Fibroblast of villous mesenchyme (primary cell): ENCODE data around the gene IQGAP2. TPM values are rescaled to one million over a fixed set of nuclear protein-coding genes. Genes with fewer than 3 reads are reported as not detected.

Experiments used
- DNase-seq: peaks from one replicate; pipeline ENCODE4 v3.0.0-alpha.2; 2010; ENCODE audit warnings: low read depth
- H3K4me3 ChIP-seq: 2 replicates; pipeline ENCODE4 v1.5.1; 2011; ENCODE audit warnings: low read depth, mild to moderate bottlenecking, low read length
- total RNA-seq: library from RNA; depleted of rRNA; stranded (reverse); fragments of >200 nt; gene quantifications from 2 replicates; pipeline ENCODE4 v1.2.3, GENCODE V29; 2012
- TF ChIP-seq, protein P1 (sequence below): IDR thresholded peaks from 2 replicates; pipeline ENCODE4 v1.5.1; 2012; ENCODE audit warnings: low read depth, mild to moderate bottlenecking, low read length; ENCODE audit not compliant: insufficient read depth

IQGAP2 gene
- total RNA-seq, 1 donor = 2.6 TPM

DNA sequence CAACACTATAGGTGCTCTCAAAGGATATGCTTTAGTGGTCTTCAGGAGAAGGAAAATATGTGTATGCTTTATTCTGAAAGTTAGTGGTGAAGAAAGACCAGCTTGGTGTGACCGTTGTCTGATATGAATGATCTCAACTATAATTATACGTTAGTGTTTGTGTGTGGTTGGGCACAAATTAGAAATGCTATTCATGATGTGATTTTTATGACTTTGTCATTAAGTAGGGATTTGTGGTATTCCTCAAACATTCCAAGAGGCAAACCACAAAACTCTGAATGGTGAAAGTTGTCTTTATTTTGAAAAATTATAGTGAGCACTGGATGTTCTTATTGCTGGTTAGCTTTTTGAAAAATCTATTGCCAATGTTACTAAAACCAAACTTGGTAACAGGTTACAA is 306.7 kb downstream of the IQGAP2 start:
- peak; percentile 78 for DNase-seq

DNA sequence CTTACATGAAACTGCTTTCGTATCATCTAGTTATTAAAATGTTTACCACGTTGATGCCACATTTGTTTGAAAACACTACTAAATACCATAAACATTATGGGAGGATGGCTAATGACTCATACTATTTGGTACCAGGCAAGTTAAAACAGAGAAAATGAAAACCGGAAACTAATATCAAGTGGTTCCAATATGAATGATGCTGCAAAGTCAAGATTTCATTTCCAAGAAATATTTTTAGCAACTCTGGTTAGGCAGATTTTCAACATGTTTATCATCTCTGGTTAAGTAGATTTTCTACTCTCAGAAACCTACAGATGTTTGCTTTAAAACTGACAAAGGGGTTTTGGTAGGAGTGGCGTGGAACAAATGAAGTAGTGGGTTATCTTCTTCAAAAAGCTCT is 307.9 kb downstream of the IQGAP2 start:
- H3K4me3 ChIP-seq = no peak overlapping the region
- no peak for DNase-seq
- TF ChIP-seq, protein P1, sequence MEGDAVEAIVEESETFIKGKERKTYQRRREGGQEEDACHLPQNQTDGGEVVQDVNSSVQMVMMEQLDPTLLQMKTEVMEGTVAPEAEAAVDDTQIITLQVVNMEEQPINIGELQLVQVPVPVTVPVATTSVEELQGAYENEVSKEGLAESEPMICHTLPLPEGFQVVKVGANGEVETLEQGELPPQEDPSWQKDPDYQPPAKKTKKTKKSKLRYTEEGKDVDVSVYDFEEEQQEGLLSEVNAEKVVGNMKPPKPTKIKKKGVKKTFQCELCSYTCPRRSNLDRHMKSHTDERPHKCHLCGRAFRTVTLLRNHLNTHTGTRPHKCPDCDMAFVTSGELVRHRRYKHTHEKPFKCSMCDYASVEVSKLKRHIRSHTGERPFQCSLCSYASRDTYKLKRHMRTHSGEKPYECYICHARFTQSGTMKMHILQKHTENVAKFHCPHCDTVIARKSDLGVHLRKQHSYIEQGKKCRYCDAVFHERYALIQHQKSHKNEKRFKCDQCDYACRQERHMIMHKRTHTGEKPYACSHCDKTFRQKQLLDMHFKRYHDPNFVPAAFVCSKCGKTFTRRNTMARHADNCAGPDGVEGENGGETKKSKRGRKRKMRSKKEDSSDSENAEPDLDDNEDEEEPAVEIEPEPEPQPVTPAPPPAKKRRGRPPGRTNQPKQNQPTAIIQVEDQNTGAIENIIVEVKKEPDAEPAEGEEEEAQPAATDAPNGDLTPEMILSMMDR = no peak

More for the DNA sequence above, 306.7 kb downstream of the IQGAP2 start:
- TF ChIP-seq, protein P1 = no peak
- no peak overlapping the region for H3K4me3 ChIP-seq

DNA sequence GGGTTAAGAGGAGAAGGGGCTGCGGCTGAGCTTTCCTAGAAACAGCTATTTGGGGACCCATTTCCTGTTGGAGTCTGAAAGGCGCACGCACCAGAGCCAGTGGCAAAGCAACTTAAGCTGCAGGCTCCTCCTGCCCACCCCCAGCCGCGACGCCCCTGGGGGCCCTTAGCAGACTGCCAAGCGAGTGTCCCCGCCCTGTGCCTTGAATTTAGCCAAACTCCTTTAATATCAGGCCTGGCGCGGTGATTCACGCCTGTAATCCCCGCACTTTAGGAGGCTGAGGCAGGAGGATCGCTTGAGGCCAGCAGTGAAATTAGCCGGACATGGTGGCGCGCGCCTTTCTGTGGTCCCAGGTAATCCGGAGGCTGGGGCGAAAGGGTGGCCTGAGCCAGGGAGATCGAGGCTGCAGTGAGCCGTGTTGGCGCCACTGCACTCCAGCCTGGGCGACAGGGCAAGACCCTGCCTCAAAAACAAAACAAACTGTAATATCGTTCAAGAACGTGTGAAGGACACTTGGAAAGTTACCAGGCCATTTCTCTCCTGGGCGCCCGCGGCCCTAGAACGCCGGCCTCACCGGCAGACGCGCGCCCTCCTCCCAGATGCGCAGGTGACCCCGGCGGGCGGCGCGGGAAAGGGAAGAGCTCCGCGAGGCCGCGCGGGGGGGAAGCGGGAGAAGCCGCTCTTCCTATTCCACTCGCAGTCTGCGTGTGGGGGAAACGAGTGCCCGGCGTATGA is 311.8 kb downstream of the IQGAP2 start:
- H3K4me3 ChIP-seq = peak overlapping the region; percentile 95
- TF ChIP-seq, protein P1 = no peak
- DNase-seq = peak; percentile 42

DNA sequence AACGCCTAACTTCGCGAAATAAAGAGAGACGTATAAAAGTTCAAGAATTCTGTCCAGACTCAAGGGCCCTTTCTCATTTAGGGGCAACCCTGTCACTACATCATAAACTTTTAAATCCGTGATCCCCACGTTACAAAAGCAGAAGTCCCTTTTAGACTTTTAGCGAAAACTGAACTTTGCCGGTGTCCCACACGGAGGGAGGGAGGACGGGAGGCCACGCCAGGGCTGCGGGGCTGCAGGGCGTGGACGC is 312.3 kb downstream of the IQGAP2 start:
- H3K4me3 ChIP-seq = peak overlapping the region; percentile 95
- no peak for DNase-seq
- TF ChIP-seq, protein P1 = no peak

DNA sequence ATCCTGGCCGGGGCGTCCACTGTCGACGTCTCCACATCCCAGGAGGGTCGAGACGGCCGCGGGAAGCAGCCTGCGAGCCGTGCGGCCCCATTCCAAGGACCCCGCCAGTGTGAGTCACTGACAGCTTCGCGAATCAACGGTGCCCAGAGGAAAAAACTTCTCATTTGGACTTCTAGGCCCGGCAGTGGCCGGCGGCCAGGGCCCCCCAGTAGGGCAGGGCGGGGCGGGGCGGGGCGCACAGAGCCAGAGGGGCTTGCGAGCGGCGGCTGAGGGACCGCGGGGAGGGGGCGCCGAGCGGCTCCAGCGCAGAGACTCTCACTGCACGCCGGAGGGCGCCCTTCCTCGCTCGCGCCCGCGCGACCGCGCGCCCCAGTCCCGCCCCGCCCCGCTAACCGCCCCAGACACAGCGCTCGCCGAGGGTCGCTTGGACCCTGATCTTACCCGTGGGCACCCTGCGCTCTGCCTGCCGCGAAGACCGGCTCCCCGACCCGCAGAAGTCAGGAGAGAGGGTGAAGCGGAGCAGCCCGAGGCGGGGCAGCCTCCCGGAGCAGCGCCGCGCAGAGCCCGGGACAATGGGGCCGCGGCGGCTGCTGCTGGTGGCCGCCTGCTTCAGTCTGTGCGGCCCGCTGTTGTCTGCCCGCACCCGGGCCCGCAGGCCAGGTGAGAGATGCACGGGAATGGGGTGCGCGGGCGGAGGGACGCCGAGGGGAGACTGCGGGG is 312.8 kb downstream of the IQGAP2 start, which contains the start of gene F2R:
Gene F2R, plus strand, starts transcription at position 391 of the 720 bp plus-strand sequence. Its CDS starts 182 bp downstream, at position 573.
- TF ChIP-seq, protein P1 = peak; percentile 49
- H3K4me3 ChIP-seq = peak within 1 kb of the TSS; percentile 95
- DNase-seq = peak; percentile 60

DNA sequence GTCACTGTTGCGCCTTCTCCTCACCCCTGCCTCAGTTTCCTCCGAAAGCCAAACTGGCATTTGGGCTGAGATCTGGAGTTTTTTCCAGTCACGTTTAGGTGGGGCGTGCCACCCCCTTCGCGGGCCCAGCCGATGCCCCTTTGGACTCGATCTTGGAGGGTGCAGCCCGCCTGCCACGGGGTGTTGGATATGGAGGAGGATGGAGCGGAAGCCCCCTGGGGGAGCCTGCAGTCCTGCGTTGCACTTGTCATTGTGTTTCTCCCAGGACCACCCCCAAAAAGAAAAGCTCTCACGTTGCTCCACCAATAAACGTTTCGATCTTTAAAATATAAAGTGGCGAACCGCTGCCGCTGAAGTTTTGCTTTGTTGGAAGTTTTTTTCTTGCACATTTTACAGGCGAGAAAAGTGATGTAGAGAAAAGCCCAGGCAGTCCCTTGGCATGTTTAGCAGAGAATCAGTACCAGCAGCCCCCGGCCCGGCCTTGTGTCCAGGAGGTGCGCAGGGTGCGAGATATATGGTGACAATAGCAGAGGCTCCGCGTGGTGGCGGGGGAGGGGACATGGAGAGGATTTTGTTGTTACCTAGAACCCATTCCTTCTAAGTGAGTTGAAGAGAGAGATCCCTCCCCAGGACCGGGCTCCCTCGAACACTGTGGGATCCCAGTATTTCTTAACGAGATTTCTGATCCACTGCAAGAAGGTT is 313.5 kb downstream of the IQGAP2 start:
- DNase-seq = no peak
- TF ChIP-seq, protein P1 = no peak
- peak overlapping the region; percentile 95 for H3K4me3 ChIP-seq
